Esophagus muscularis mucosa (tissue), 4 donors: ENCODE measurements around the gene SOX15. TPM values are rescaled to one million over a fixed set of nuclear protein-coding genes. Genes with fewer than 3 reads are reported as not detected.

Experiments used
- DNase-seq: peaks from one replicate; pipeline ENCODE4 v3.0.0-alpha.2; 2017; ENCODE audit errors: extremely low spot score
- H3K27ac ChIP-seq, 4 donors: fragments of 200-600 bp; sonication (generic); replicated peaks in 1 of 4; 1 replicate in 3 of 4; 2 replicates in 1 of 4; pipeline ENCODE4 v1.5.1; 2016 to 2019; ENCODE audit warnings: mild to moderate bottlenecking in 1 of 4
- H3K27me3 ChIP-seq, 4 donors: fragments of 200-600 bp; sonication (generic); one replicate each; pipeline versions ENCODE4 v1.5.1 to v1.6.0; 2016 to 2019
- H3K36me3 ChIP-seq, 4 donors: fragments of 200-600 bp; sonication (generic); one replicate each; pipeline ENCODE4 v1.5.1; 2016 to 2019
- H3K4me1 ChIP-seq, 4 donors: fragments of 200-600 bp; sonication (generic); one replicate each; pipeline ENCODE4 v1.5.1; 2016 to 2019
- H3K4me3 ChIP-seq, 4 donors: fragments of 200-600 bp; sonication (generic); 1 replicate in 2 of 4; 2 replicates in 2 of 4; pipeline ENCODE4 v1.5.1; 2016 to 2019; ENCODE audit warnings: mild to moderate bottlenecking in 4 of 4, moderate library complexity in 1 of 4
- H3K9me3 ChIP-seq, 4 donors: fragments of 200-600 bp; sonication (generic); 1 replicate in 3 of 4; 2 replicates in 1 of 4; pipeline ENCODE4 v1.5.1; 2016 to 2019
- EP300 ChIP-seq: sonication (generic); formaldehyde crosslinking; IDR thresholded peaks from one replicate; pipeline ENCODE4 v1.6.1; 2017; ENCODE audit warnings: antibody characterized with exemption
- POLR2A ChIP-seq: fragments of 450-650 bp; IDR thresholded peaks from one replicate; pipeline ENCODE4 v1.6.1; 2017; ENCODE audit warnings: antibody characterized with exemption, moderate library complexity, mild to moderate bottlenecking, low read depth
- POLR2AphosphoS5 ChIP-seq, 2 donors: sonication (generic); formaldehyde crosslinking; IDR thresholded peaks; one replicate each; pipeline ENCODE4 v1.6.1; 2017; ENCODE audit warnings: antibody characterized with exemption in 2 of 2
- WGBS: methylation state at CpG from one replicate; pipeline ENCODE4 v1.1.5; 2018; 5-methylcytosine and 5-hydroxymethylcytosine counted together
- intact Hi-C: fragments of 100-400 bp; cut with DNase I; formaldehyde crosslinking; loops from one replicate; pipeline ENCODE4 v1.15.1; 2023
- total RNA-seq, 4 donors: library from RNA; depleted of rRNA; stranded (reverse); fragments of >200 nt; gene quantifications; one replicate each; pipeline versions ENCODE4 v1.1.0 to v1.2.1, GENCODE V29; 2016
- TF ChIP-seq, protein P1 (sequence below), 3 experiments: fragments of 200-600 bp in 2 of 3; fragments of 450-650 bp in 1 of 3; sonication (generic) in 2 of 3; IDR thresholded peaks; one replicate each; pipeline ENCODE4 v1.5.1; 2017 to 2019; ENCODE audit warnings: antibody characterized with exemption in 3 of 3, mild to moderate bottlenecking in 2 of 3, moderate library complexity in 1 of 3

The SOX15 gene
- total RNA-seq, 4 donors from 2014 or later, result 2.9 to 14.6 (median 10.9) TPM

DNA sequence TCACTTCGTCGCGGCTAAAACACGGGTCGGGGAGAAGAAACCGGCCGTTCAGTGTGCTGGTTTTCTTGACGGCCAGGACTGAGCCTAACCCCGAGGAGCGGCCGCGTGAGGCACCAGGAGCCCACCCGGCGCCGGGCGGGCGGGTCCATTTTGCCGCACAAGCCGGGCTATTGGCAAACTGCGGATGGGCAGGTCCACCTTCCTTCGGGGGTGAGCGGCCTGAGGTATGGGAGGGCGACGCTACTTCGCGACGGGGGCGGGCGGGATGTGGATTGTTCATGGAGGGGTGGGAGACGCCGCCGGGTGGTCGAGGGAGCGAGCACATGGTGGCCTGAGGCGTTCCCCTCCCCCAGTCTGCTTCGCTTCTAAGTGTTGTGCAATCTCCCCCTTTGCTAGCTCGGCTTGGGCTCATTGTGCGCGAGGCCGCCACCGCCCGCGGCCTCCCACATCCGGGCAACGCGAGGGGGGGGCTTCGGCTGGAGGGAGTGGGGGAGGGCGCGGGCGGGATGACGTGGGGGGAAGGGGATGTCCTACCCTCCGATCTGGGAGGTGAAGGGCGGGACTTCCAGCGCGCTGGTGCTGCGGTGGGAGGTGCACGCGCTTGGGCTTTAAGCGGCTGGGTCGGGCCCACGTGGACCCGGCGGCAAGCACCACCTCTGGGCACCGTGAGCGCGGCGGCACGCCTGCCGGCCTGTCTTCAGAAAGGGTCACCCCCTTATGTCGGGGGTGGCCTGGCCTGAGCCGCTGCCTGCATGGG, 16.4 kb downstream of the SOX15 start:
- Histone ChIP-seq H3K27ac (peak overlapping the region; percentile 98 to 100 (median 100)), H3K9me3 (no peaks in the 10 kb centered on the region), H3K4me1 (peaks cover 35 to 56% (median 53%) of the 10 kb centered on the region in 4 donors), H3K27me3 (no peaks in the 10 kb centered on the region), H3K36me3 (peaks cover 59 to 76% (median 74%) of the 10 kb centered on the region in 4 donors), H3K4me3 (peak overlapping the region; percentile 85 to 100 (median 98))
- DNase-seq, result peak; percentile 98
- intact Hi-C loops, result no loop called here
- TF ChIP-seq POLR2AphosphoS5 (IDR thresholded peaks at IDR 0.05), result peak; percentile 86 to 97
- TF ChIP-seq, protein P1, sequence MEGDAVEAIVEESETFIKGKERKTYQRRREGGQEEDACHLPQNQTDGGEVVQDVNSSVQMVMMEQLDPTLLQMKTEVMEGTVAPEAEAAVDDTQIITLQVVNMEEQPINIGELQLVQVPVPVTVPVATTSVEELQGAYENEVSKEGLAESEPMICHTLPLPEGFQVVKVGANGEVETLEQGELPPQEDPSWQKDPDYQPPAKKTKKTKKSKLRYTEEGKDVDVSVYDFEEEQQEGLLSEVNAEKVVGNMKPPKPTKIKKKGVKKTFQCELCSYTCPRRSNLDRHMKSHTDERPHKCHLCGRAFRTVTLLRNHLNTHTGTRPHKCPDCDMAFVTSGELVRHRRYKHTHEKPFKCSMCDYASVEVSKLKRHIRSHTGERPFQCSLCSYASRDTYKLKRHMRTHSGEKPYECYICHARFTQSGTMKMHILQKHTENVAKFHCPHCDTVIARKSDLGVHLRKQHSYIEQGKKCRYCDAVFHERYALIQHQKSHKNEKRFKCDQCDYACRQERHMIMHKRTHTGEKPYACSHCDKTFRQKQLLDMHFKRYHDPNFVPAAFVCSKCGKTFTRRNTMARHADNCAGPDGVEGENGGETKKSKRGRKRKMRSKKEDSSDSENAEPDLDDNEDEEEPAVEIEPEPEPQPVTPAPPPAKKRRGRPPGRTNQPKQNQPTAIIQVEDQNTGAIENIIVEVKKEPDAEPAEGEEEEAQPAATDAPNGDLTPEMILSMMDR (IDR thresholded peaks at IDR 0.05), result no peak
- 0% methylated on average over 22 of the region's 71 CpGs for WGBS

DNA sequence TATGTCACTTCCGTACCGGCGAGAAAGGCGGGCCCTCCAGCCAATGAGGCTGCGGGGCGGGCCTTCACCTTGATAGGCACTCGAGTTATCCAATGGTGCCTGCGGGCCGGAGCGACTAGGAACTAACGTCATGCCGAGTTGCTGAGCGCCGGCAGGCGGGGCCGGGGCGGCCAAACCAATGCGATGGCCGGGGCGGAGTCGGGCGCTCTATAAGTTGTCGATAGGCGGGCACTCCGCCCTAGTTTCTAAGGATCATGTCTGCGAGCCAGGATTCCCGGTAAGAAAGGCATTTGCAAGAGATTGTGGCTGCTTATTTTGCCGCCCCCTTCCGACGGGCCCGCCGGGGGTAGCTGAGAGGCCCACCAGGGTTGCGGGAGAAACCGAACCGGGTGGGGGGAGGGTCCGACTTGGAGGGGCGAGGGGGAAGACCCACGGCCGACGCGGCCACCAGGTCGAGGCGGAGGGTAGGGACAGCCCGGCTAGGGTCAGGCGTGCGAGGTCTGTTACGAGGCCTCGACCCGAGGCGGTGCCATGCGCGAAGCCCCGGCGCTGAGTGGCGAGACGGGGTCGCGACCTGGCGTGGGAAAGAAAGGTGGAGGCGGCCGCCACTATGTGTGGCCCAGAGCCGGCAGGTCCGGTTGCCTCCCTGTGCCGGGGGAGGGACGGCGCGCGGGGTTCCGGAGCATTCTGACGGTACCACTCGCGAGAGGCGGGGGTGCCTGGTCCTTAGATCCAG, 17.1 kb downstream of the SOX15 start:
- intact Hi-C loops, result no loop called here
- peaks cover 51 to 73% (median 71%) of the 10 kb centered on the region in 4 donors for H3K36me3 ChIP-seq

DNA sequence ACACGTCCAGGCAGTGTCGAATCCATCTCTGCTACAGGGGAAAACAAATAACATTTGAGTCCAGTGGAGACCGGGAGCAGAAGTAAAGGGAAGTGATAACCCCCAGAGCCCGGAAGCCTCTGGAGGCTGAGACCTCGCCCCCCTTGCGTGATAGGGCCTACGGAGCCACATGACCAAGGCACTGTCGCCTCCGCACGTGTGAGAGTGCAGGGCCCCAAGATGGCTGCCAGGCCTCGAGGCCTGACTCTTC, 17.6 kb downstream of the SOX15 start:
- Histone ChIP-seq H3K9me3 (no peaks in the 10 kb centered on the region), H3K27ac (peak overlapping the region; percentile 94 to 100 (median 98)), H3K4me3 (peak overlapping the region; percentile 85 to 100 (median 98)), H3K36me3 (peaks cover 51 to 73% (median 70%) of the 10 kb centered on the region in 4 donors), H3K27me3 (no peaks in the 10 kb centered on the region), H3K4me1 (peaks cover 35 to 46% (median 42%) of the 10 kb centered on the region in 4 donors)
- WGBS, result 8% methylated on average over 4 of the region's 11 CpGs
- intact Hi-C loops, result no loop called here
- TF ChIP-seq, protein P1 (IDR thresholded peaks at IDR 0.05), result no peak
- peak in 1 of 2 donors; percentile 98 for TF ChIP-seq POLR2AphosphoS5 (IDR thresholded peaks at IDR 0.05)
- peak; percentile 13 for TF ChIP-seq POLR2A
- no peak for TF ChIP-seq EP300
- no peak for DNase-seq

More for the DNA sequence above, 17.1 kb downstream of the SOX15 start:
- Histone ChIP-seq H3K4me1 (peaks cover 35 to 50% (median 47%) of the 10 kb centered on the region in 4 donors), H3K27ac (peak overlapping the region; percentile 98 to 100 (median 100)), H3K27me3 (no peaks in the 10 kb centered on the region), H3K9me3 (no peaks in the 10 kb centered on the region), H3K4me3 (peak overlapping the region; percentile 85 to 100 (median 98))
- peak; percentile 100 for DNase-seq
- TF ChIP-seq EP300 (no peak), POLR2A (peak; percentile 97), POLR2AphosphoS5 (IDR thresholded peaks at IDR 0.05) (peak; percentile 95 to 99)
- TF ChIP-seq, protein P1 (IDR thresholded peaks at IDR 0.05), result no peak
- WGBS, result 0% methylated on average over 27 of the region's 73 CpGs

DNA sequence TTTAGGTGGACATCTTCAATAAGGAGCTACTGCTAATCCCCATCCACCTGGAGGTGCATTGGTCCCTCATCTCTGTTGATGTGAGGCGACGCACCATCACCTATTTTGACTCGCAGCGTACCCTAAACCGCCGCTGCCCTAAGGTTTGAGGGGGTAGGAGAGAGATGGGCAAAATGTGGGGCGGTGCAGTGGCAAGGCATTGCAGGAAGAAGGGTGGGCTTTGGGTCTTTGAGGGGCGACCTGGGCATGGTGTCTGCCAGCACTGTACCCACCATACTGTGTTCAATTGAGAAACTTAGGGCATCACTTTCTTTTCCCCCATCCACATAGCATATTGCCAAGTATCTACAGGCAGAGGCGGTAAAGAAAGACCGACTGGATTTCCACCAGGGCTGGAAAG, 19.5 kb downstream of the SOX15 start:
- no peak for DNase-seq
- Histone ChIP-seq H3K36me3 (peaks cover 50 to 73% (median 69%) of the 10 kb centered on the region in 4 donors), H3K4me1 (peaks cover 21 to 29% (median 24%) of the 10 kb centered on the region in 4 donors), H3K9me3 (no peaks in the 10 kb centered on the region), H3K4me3 (no peak overlapping the region), H3K27ac (no peak overlapping the region), H3K27me3 (no peaks in the 10 kb centered on the region)
- intact Hi-C loops, result no loop called here
- 98% methylated on average over 10 of the region's 10 CpGs for WGBS
- no peak for TF ChIP-seq POLR2AphosphoS5 (IDR thresholded peaks at IDR 0.05)
- no peak for TF ChIP-seq POLR2A
- no peak for TF ChIP-seq EP300

DNA sequence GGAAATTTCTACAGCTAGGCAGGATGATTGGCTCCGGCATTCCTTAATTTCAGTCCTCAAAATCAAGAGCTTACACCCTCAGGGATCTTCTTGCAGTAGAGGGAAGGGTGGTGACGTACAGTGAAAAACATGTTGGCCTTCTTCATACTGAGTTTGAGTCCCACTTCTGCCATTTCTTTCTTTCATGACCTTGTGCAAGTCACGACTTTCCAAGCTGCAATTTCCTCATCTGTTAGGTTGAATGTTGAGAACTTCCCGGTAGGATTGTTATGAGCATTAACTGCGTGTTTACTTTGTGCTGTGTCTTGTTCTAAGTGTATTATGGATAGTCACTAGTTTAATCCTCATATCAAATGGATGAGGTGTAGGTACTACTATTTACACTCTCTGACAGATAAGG, 20.3 kb downstream of the SOX15 start:
- TF ChIP-seq, protein P1 (IDR thresholded peaks at IDR 0.05), result no peak
- TF ChIP-seq EP300 (no peak), POLR2AphosphoS5 (IDR thresholded peaks at IDR 0.05) (no peak), POLR2A (no peak)
- intact Hi-C loops, result no loop called here
- peaks cover 50 to 73% (median 69%) of the 10 kb centered on the region in 4 donors for H3K36me3 ChIP-seq
- peaks cover 13 to 24% (median 21%) of the 10 kb centered on the region in 4 donors for H3K4me1 ChIP-seq
- no peak for DNase-seq
- H3K27ac ChIP-seq, result no peak overlapping the region
- no peaks in the 10 kb centered on the region for H3K9me3 ChIP-seq
- no peaks in the 10 kb centered on the region for H3K27me3 ChIP-seq
- WGBS, result 79% methylated on average over 5 of the region's 5 CpGs
- H3K4me3 ChIP-seq, result no peak overlapping the region
